Stomach (tissue), 4 donors: Measurements from ENCODE around the gene MARCHF5.

Experiments
- CTCF ChIP-seq, 7 experiments: fragments of 450-650 bp in 4 of 7; fragments of 200-600 bp in 3 of 7; sonication (generic) in 3 of 7; IDR thresholded peaks; one replicate each; pipeline ENCODE4 v1.5.1; 2016 to 2019; ENCODE audit warnings: antibody characterized with exemption in 7 of 7, control low read depth in 2 of 7, mild to moderate bottlenecking in 1 of 7
- EP300 ChIP-seq: sonication (generic); formaldehyde crosslinking; IDR thresholded peaks from one replicate; pipeline ENCODE4 v1.6.1; 2017; ENCODE audit warnings: antibody characterized with exemption
- POLR2A ChIP-seq, 4 donors: fragments of 450-650 bp; IDR thresholded peaks; one replicate each; pipeline ENCODE4 v1.6.1; 2016; ENCODE audit warnings: antibody characterized with exemption in 4 of 4, control low read depth in 2 of 4, mild to moderate bottlenecking in 1 of 4, moderate library complexity in 1 of 4

GRCh38 chr10:92242910-92243671 is 47.9 kb upstream of the MARCHF5 start:
- TF ChIP-seq CTCF (IDR thresholded peaks at IDR 0.05) (no peak), EP300 (no peak), POLR2A (IDR thresholded peaks at IDR 0.05) (no peak)
